ENCODE results near the gene LRRC37A3. TPM values are rescaled to one million over a fixed set of nuclear protein-coding genes. Genes with fewer than 3 reads are reported as not detected.

LRRC37A3 gene
- total RNA-seq, 1 experiment from 2014 or later = 13.3 TPM

DNA sequence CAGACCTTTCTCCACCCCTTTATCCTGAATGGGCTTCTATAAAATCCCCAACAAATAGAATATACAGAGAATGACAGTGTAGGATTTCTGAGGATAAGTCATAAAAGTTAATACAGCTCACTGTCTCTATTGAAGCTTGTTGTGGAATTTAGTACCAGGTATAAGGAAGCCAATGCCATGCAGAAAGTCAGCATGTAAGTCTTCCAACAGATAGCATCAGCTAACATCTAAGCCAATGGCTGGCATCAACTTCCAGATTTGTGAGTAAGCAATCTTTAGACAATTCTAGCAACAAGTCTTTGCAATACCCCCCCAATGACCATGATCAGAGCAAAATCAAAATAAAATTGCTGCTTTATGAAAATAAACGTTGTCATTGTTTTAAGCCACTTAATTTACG, 22.5 kb upstream of the LRRC37A3 start:
- no TSS peak for BruUV-seq (replicated peaks)
- Histone ChIP-seq H3K9me3 (ENCODE audit: control insufficient read depth, insufficient read depth, low read depth, low read length) (no peaks in the 10 kb centered on the region), H3K27ac (ENCODE audit: low read length) (no peak overlapping the region), H3K4me3 (ENCODE audit: low read depth in 2 of 2, low read length in 2 of 2) (no peak overlapping the region), H3K36me3 (ENCODE audit: control insufficient read depth, insufficient read depth, low read length) (no peaks in the 10 kb centered on the region), H3K4me1 (ENCODE audit: control insufficient read depth, insufficient read depth, low read length) (no peaks in the 10 kb centered on the region), H3K27me3 (ENCODE audit: control insufficient read depth, insufficient read depth, low read length) (no peaks in the 10 kb centered on the region)
- in situ Hi-C loops (cut with HindIII; ENCODE audit: low pct_unique_long_range_greater_than_20kb, low sequenced_read_pairs) (no loop called here), intact Hi-C loops (cut with micrococcal nuclease; ENCODE audit: unreplicated experiment) (no loop called here)
- ChIA-PET POLR2A (no interaction called here), CTCF (no interaction called here)
- TF ChIP-seq POLR2AphosphoS5 (IDR thresholded peaks at IDR 0.05; ENCODE audit: low read depth, low read length) (no peak), TCF7L2 (IDR thresholded peaks at IDR 0.05; ENCODE audit: low read depth, low read length) (no peak)
- TF ChIP-seq, protein P1, sequence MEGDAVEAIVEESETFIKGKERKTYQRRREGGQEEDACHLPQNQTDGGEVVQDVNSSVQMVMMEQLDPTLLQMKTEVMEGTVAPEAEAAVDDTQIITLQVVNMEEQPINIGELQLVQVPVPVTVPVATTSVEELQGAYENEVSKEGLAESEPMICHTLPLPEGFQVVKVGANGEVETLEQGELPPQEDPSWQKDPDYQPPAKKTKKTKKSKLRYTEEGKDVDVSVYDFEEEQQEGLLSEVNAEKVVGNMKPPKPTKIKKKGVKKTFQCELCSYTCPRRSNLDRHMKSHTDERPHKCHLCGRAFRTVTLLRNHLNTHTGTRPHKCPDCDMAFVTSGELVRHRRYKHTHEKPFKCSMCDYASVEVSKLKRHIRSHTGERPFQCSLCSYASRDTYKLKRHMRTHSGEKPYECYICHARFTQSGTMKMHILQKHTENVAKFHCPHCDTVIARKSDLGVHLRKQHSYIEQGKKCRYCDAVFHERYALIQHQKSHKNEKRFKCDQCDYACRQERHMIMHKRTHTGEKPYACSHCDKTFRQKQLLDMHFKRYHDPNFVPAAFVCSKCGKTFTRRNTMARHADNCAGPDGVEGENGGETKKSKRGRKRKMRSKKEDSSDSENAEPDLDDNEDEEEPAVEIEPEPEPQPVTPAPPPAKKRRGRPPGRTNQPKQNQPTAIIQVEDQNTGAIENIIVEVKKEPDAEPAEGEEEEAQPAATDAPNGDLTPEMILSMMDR (IDR thresholded peaks at IDR 0.05) = no peak
- DNase-seq (ENCODE audit: low read depth, low spot score) = no peak
- no peak for ATAC-seq

GRCh38 chr17:64941045-64941444, 21.8 kb upstream of the LRRC37A3 start:
- Histone ChIP-seq H3K4me3 (ENCODE audit: low read depth in 2 of 2, low read length in 2 of 2) (no peak overlapping the region), H3K4me1 (ENCODE audit: control insufficient read depth, insufficient read depth, low read length) (no peaks in the 10 kb centered on the region)

More at GRCh38 chr17:64941045-64941444, 21.8 kb upstream of the LRRC37A3 start:
- intact Hi-C loops (cut with micrococcal nuclease; ENCODE audit: unreplicated experiment) = no loop called here
- TF ChIP-seq TCF7L2 (IDR thresholded peaks at IDR 0.05; ENCODE audit: low read depth, low read length) = no peak
- TF ChIP-seq SIN3A (IDR thresholded peaks at IDR 0.05; ENCODE audit: borderline replicate concordance, insufficient read depth, low read depth, low read length) = no peak
- TF ChIP-seq, protein P2, sequence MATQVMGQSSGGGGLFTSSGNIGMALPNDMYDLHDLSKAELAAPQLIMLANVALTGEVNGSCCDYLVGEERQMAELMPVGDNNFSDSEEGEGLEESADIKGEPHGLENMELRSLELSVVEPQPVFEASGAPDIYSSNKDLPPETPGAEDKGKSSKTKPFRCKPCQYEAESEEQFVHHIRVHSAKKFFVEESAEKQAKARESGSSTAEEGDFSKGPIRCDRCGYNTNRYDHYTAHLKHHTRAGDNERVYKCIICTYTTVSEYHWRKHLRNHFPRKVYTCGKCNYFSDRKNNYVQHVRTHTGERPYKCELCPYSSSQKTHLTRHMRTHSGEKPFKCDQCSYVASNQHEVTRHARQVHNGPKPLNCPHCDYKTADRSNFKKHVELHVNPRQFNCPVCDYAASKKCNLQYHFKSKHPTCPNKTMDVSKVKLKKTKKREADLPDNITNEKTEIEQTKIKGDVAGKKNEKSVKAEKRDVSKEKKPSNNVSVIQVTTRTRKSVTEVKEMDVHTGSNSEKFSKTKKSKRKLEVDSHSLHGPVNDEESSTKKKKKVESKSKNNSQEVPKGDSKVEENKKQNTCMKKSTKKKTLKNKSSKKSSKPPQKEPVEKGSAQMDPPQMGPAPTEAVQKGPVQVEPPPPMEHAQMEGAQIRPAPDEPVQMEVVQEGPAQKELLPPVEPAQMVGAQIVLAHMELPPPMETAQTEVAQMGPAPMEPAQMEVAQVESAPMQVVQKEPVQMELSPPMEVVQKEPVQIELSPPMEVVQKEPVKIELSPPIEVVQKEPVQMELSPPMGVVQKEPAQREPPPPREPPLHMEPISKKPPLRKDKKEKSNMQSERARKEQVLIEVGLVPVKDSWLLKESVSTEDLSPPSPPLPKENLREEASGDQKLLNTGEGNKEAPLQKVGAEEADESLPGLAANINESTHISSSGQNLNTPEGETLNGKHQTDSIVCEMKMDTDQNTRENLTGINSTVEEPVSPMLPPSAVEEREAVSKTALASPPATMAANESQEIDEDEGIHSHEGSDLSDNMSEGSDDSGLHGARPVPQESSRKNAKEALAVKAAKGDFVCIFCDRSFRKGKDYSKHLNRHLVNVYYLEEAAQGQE (IDR thresholded peaks at IDR 0.05; ENCODE audit: insufficient read depth in 1 of 2, low read depth in 2 of 2, low read length in 1 of 2) = no peak
- no peak for TF ChIP-seq POLR2AphosphoS5 (IDR thresholded peaks at IDR 0.05; ENCODE audit: low read depth, low read length)
- TF ChIP-seq, protein P1 (IDR thresholded peaks at IDR 0.05) = no peak
- H3K36me3 ChIP-seq (ENCODE audit: control insufficient read depth, insufficient read depth, low read length) = no peaks in the 10 kb centered on the region
- no TSS peak for BruUV-seq (replicated peaks)
- ChIA-PET CTCF (no interaction called here), POLR2A (no interaction called here)
- no peak for ATAC-seq
- H3K9me3 ChIP-seq (ENCODE audit: control insufficient read depth, insufficient read depth, low read depth, low read length) = no peaks in the 10 kb centered on the region
- DNase-seq (ENCODE audit: low read depth, low spot score) = no peak
- H3K27ac ChIP-seq (ENCODE audit: low read length) = no peak overlapping the region
- in situ Hi-C loops (cut with HindIII; ENCODE audit: low pct_unique_long_range_greater_than_20kb, low sequenced_read_pairs) = no loop called here
- no peaks in the 10 kb centered on the region for H3K27me3 ChIP-seq (ENCODE audit: control insufficient read depth, insufficient read depth, low read length)
